Hematopoietic multipotent progenitor cell treated with erythropoietin and hydrocortisone succinate and interleukin-3 and kit ligand, for 6 days (in vitro differentiated cells): ENCODE results near the gene HPX.

Source experiments
- DNase-seq: peaks from one replicate; pipeline ENCODE4 v3.0.0-alpha.2; 2015

HPX gene

DNA sequence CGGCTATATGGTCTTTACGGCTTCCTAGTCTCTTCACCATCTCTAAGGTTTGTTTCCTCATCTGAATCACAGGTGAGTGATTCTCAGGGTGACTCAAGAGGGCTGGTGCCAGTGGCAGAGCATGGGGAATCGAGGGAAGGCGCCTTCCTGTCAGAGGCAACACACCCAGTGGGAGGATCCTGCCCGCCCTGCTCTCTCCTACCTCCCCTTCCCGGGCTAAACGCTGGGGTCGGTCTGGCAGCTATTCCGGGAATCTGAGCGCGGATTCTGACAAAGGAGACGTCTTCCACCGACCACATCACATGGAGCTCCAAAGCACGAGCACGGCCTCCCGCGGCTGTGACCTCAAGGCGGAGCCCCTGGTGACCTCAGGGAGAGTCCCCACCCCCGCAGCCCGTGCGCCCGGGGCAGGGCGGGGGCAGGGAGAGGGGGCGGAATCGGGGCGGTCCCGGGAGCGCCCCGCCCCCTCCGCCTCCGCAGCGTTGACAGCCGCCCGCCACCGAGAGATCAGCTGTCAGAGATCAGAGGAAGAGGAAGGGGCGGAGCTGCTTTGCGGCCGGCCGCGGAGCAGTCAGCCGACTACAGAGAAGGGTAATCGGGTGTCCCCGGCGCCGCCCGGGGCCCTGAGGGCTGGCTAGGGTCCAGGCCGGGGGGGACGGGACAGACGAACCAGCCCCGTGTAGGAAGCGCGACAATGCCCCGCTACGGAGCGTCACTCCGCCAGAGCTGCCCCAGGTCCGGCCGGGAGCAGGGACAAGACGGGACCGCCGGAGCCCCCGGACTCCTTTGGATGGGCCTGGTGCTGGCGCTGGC is 50.7 kb downstream of the HPX start, which contains the start of gene SMPD1:
TSS of gene SMPD1 (plus strand) at position 570 of the 813 bp plus-strand sequence. CDS start at position 695, 125 bp downstream.
- peak; percentile 96 for DNase-seq

GRCh38 chr11:6388748-6389147 is 52.0 kb downstream of the HPX start:
- DNase-seq = peak; percentile 77

- no peak for DNase-seq
Observed at GRCh38 chr11:6387811-6388599, 52.8 kb downstream of the HPX start.

- DNase-seq = no peak
Observed at GRCh38 chr11:6385046-6385777, 55.6 kb downstream of the HPX start.
